Effector memory CD4-positive, alpha-beta T cell (primary cell): ENCODE data around the gene GRID1.

Experiments
- DNase-seq, 3 donors: peaks; one replicate each; pipeline ENCODE4 v3.0.0-alpha.2; 2020
- H3K27ac ChIP-seq: 2 replicates; pipeline ENCODE4 v1.7.0; 2013; ENCODE audit warnings: mild to moderate bottlenecking, low read length, moderate library complexity; ENCODE audit not compliant: insufficient read depth, poor library complexity, severe bottlenecking
- H3K27me3 ChIP-seq: replicated peaks from 2 replicates; pipeline ENCODE4 v1.7.0; 2013; ENCODE audit warnings: mild to moderate bottlenecking, low read length; ENCODE audit not compliant: insufficient read depth, control insufficient read depth, poor library complexity, severe bottlenecking
- H3K36me3 ChIP-seq: 2 replicates; pipeline ENCODE4 v1.7.0; 2013; ENCODE audit warnings: mild to moderate bottlenecking, low read length, moderate library complexity; ENCODE audit not compliant: control insufficient read depth, insufficient read depth
- H3K4me1 ChIP-seq: 2 replicates; pipeline ENCODE4 v1.7.0; 2013; ENCODE audit warnings: low read length, mild to moderate bottlenecking; ENCODE audit not compliant: control insufficient read depth, insufficient read depth, poor library complexity, severe bottlenecking
- H3K4me3 ChIP-seq: 2 replicates; pipeline ENCODE4 v1.7.0; 2013; ENCODE audit warnings: low read length, low read depth, mild to moderate bottlenecking; ENCODE audit not compliant: insufficient read depth, poor library complexity, severe bottlenecking
- H3K9me3 ChIP-seq: 2 replicates; pipeline ENCODE4 v1.7.0; 2013; ENCODE audit warnings: mild to moderate bottlenecking, low read length, moderate library complexity; ENCODE audit not compliant: control insufficient read depth

GRID1 gene

DNA sequence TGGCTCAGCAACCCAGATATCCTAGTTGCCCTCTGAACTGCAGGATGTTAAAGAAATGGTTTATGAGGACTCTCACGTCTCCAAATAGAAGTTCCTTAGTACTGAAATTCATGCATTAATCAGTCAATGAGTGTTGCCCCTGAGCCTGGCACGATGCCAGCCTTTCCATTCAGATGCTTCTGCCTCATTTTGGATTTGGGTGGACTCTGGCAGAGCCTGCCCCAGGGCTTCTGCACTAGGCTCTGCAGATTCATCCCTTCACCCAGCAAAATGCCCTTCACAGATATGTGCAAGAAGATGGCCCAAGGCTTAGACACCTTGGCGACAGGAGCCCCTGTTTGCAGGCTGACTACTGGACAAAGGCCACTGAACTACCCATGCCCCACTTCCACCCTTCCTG is 747.8 kb downstream of the GRID1 start:
- no peak for DNase-seq
- Histone ChIP-seq H3K36me3 (no peaks in the 10 kb centered on the region), H3K9me3 (no peaks in the 10 kb centered on the region), H3K4me3 (no peak overlapping the region), H3K27me3 (no peaks in the 10 kb centered on the region), H3K4me1 (peaks cover 9% of the 10 kb centered on the region), H3K27ac (no peak overlapping the region)

GRCh38 chr10:85617751-85618546 is 748.6 kb downstream of the GRID1 start:
- Histone ChIP-seq H3K27me3 (no peaks in the 10 kb centered on the region), H3K27ac (no peak overlapping the region), H3K4me1 (peaks cover 16% of the 10 kb centered on the region), H3K36me3 (no peaks in the 10 kb centered on the region), H3K4me3 (no peak overlapping the region), H3K9me3 (no peaks in the 10 kb centered on the region)
- no peak for DNase-seq

DNA sequence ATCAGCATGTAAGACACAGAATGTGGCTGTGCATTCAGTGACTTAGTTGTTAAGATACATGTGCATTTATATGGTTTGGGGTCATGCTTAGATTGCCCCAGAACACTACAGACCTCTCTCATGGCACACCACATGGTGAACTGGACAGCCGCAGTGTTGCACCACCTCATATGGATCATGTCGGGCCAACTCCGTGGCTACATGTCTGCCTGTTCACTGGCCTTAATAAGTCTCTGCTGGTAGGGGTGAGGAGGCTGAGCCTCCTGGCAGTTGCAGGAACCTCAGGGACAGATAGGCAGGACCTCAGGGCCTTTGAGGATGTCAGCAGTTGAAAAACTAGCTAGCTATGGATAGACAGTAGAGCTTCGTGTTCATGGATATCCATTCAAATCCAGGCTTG is 751.0 kb downstream of the GRID1 start:
- H3K4me1 ChIP-seq: peaks cover 35% of the 10 kb centered on the region
- H3K36me3 ChIP-seq: no peaks in the 10 kb centered on the region
- no peak overlapping the region for H3K4me3 ChIP-seq
- H3K27ac ChIP-seq: no peak overlapping the region
- DNase-seq: no peak
- no peaks in the 10 kb centered on the region for H3K9me3 ChIP-seq
- H3K27me3 ChIP-seq: no peaks in the 10 kb centered on the region

GRCh38 chr10:85614981-85615380 is 751.6 kb downstream of the GRID1 start:
- Histone ChIP-seq H3K27me3 (no peaks in the 10 kb centered on the region), H3K4me3 (no peak overlapping the region), H3K4me1 (peaks cover 35% of the 10 kb centered on the region), H3K36me3 (no peaks in the 10 kb centered on the region), H3K27ac (no peak overlapping the region), H3K9me3 (no peaks in the 10 kb centered on the region)
- no peak for DNase-seq

DNA sequence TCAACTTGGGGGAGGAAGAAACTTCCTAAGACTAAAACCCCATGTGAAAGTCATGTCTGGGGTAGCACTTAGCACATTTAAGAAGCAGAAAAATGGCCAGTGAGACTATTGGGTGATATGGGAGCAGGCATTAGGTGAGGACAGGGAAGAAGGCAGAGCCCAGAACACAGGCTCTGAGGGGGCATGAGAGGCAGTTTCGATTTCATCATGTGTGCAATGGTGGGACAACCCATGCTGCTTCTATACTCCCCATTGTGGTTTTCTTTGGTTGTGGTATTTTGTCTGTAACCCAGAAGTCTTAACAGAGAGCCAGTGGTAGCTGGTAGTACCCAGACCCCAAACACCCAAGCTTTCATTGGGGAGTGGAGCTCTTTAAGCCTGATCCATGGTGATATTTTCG is 752.0 kb downstream of the GRID1 start:
- Histone ChIP-seq H3K36me3 (no peaks in the 10 kb centered on the region), H3K4me3 (no peak overlapping the region), H3K27me3 (no peaks in the 10 kb centered on the region), H3K27ac (no peak overlapping the region), H3K9me3 (no peaks in the 10 kb centered on the region), H3K4me1 (peaks cover 35% of the 10 kb centered on the region)
- no peak for DNase-seq

DNA sequence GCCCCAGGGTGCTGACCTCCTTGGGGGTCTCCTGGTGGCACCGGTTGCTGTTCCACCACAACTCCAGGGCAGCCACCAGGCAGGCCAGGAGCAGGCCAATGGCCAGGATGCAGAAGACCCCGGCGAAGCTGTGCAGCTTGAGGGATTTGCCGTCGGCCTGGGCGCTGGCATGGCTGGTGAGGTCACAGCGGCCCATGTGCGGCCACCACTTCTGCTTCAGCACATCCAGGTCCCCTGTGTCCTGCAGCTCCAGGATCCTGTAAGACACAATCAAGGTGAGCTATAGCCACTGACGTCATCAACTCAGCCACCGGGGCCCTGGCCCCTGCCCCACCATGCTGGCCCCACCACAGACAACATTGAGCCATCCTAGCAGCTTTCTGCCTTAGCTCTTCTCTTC is 753.2 kb downstream of the GRID1 start:
- no peak for DNase-seq
- H3K27me3 ChIP-seq: no peaks in the 10 kb centered on the region
- H3K4me1 ChIP-seq: peaks cover 35% of the 10 kb centered on the region
- H3K36me3 ChIP-seq: no peaks in the 10 kb centered on the region
- H3K4me3 ChIP-seq: no peak overlapping the region
- H3K9me3 ChIP-seq: no peaks in the 10 kb centered on the region
- H3K27ac ChIP-seq: no peak overlapping the region

- DNase-seq: no peak
Measured at GRCh38 chr10:85612833-85613232, 753.8 kb downstream of the GRID1 start.

GRCh38 chr10:85612378-85612775 is 754.2 kb downstream of the GRID1 start:
- no peaks in the 10 kb centered on the region for H3K36me3 ChIP-seq
- H3K4me1 ChIP-seq: peaks cover 35% of the 10 kb centered on the region
- no peaks in the 10 kb centered on the region for H3K9me3 ChIP-seq
- H3K27ac ChIP-seq: no peak overlapping the region
- peak; percentile 7 to 37 (median 25) for DNase-seq
- peak overlapping the region; percentile 16 for H3K4me3 ChIP-seq
- H3K27me3 ChIP-seq: no peaks in the 10 kb centered on the region

More at GRCh38 chr10:85612833-85613232, 753.8 kb downstream of the GRID1 start:
- no peak overlapping the region for H3K27ac ChIP-seq
- peaks cover 35% of the 10 kb centered on the region for H3K4me1 ChIP-seq
- H3K36me3 ChIP-seq: no peaks in the 10 kb centered on the region
- H3K27me3 ChIP-seq: no peaks in the 10 kb centered on the region
- peak overlapping the region; percentile 16 for H3K4me3 ChIP-seq
- no peaks in the 10 kb centered on the region for H3K9me3 ChIP-seq

GRCh38 chr10:85611746-85612377 is 754.7 kb downstream of the GRID1 start:
- H3K36me3 ChIP-seq: no peaks in the 10 kb centered on the region
- no peak overlapping the region for H3K27ac ChIP-seq
- DNase-seq: no peak
- H3K4me3 ChIP-seq: no peak overlapping the region
- no peaks in the 10 kb centered on the region for H3K9me3 ChIP-seq
- H3K4me1 ChIP-seq: peaks cover 35% of the 10 kb centered on the region
- no peaks in the 10 kb centered on the region for H3K27me3 ChIP-seq

GRCh38 chr10:85611093-85611740 is 755.4 kb downstream of the GRID1 start:
- DNase-seq: no peak
- no peak overlapping the region for H3K27ac ChIP-seq
- peaks cover 35% of the 10 kb centered on the region for H3K4me1 ChIP-seq
- no peaks in the 10 kb centered on the region for H3K36me3 ChIP-seq
- H3K27me3 ChIP-seq: no peaks in the 10 kb centered on the region
- no peaks in the 10 kb centered on the region for H3K9me3 ChIP-seq
- no peak overlapping the region for H3K4me3 ChIP-seq
